SK-N-SH treated with all-trans-retinoic acid at 6 μM for 48 hours (cell line): Measurements from ENCODE around the gene TCAIM.

Experiments used
- ARNTL ChIP-seq: fragments of 450-650 bp; formaldehyde crosslinking; IDR thresholded peaks from 2 replicates; pipeline ENCODE4 v1.5.0; 2020; ENCODE audit warnings: low read depth, mild to moderate bottlenecking, moderate library complexity, borderline replicate concordance
- CSDC2 ChIP-seq: fragments of 250-450 bp; sonication (Bioruptor Pico); IDR thresholded peaks from 2 replicates; pipeline ENCODE4 v1.5.0; 2020; ENCODE audit warnings: mild to moderate bottlenecking, moderate library complexity
- OSR1 ChIP-seq: fragments of 250-450 bp; sonication (Bioruptor Pico); IDR thresholded peaks from 2 replicates; pipeline ENCODE4 v1.8.0; 2022; ENCODE audit warnings: moderate library complexity, mild to moderate bottlenecking, inconsistent platforms
- PATZ1 ChIP-seq: fragments of 250-450 bp; sonication (Bioruptor Pico); IDR thresholded peaks from 2 replicates; pipeline ENCODE4 v1.8.0; 2020; ENCODE audit warnings: mild to moderate bottlenecking, moderate library complexity, borderline replicate concordance
- RARB ChIP-seq: fragments of 250-450 bp; sonication (Bioruptor Pico); IDR thresholded peaks from 2 replicates; pipeline ENCODE4 v1.8.0; 2021; ENCODE audit warnings: mild to moderate bottlenecking, moderate library complexity
- TCF4 ChIP-seq: fragments of 250-450 bp; sonication (Bioruptor Pico); IDR thresholded peaks from 2 replicates; pipeline ENCODE4 v1.8.0; 2021; ENCODE audit warnings: mild to moderate bottlenecking, moderate library complexity, borderline replicate concordance
- TOX ChIP-seq: fragments of 250-450 bp; sonication (Bioruptor Pico); IDR thresholded peaks from 2 replicates; pipeline ENCODE4 v1.8.0; 2021; ENCODE audit warnings: mild to moderate bottlenecking, moderate library complexity, borderline replicate concordance
- ZFP3 ChIP-seq: fragments of 250-450 bp; sonication (Bioruptor Pico); IDR thresholded peaks from 2 replicates; pipeline ENCODE4 v1.5.0; 2020; ENCODE audit warnings: mild to moderate bottlenecking, moderate library complexity
- ZFP30 ChIP-seq: fragments of 450-650 bp; formaldehyde crosslinking; IDR thresholded peaks from 2 replicates; pipeline ENCODE4 v1.5.0; 2022; ENCODE audit warnings: mild to moderate bottlenecking, moderate library complexity
- ZNF565 ChIP-seq: fragments of 450-650 bp; formaldehyde crosslinking; conservative IDR thresholded peaks from 2 replicates; pipeline ENCODE4 v1.5.0; 2020; ENCODE audit warnings: low read depth, mild to moderate bottlenecking, moderate library complexity
- ZNF70 ChIP-seq: fragments of 450-650 bp; formaldehyde crosslinking; IDR thresholded peaks from 2 replicates; pipeline ENCODE4 v1.5.0; 2020; ENCODE audit warnings: mild to moderate bottlenecking, moderate library complexity
- ZNF8 ChIP-seq: fragments of 450-650 bp; formaldehyde crosslinking; IDR thresholded peaks from 2 replicates; pipeline ENCODE4 v1.5.0; 2020; ENCODE audit warnings: mild to moderate bottlenecking, moderate library complexity
- TF ChIP-seq, protein P1 (sequence below): fragments of 250-450 bp; sonication (Bioruptor Pico); IDR thresholded peaks from 2 replicates; pipeline ENCODE4 v1.8.0; 2021; ENCODE audit warnings: low read depth, mild to moderate bottlenecking, moderate library complexity, borderline replicate concordance
- TF ChIP-seq, protein P2 (sequence below): fragments of 250-450 bp; sonication (Bioruptor Pico); IDR thresholded peaks from 2 replicates; pipeline ENCODE4 v1.5.0; 2020; ENCODE audit warnings: mild to moderate bottlenecking, moderate library complexity

DNA sequence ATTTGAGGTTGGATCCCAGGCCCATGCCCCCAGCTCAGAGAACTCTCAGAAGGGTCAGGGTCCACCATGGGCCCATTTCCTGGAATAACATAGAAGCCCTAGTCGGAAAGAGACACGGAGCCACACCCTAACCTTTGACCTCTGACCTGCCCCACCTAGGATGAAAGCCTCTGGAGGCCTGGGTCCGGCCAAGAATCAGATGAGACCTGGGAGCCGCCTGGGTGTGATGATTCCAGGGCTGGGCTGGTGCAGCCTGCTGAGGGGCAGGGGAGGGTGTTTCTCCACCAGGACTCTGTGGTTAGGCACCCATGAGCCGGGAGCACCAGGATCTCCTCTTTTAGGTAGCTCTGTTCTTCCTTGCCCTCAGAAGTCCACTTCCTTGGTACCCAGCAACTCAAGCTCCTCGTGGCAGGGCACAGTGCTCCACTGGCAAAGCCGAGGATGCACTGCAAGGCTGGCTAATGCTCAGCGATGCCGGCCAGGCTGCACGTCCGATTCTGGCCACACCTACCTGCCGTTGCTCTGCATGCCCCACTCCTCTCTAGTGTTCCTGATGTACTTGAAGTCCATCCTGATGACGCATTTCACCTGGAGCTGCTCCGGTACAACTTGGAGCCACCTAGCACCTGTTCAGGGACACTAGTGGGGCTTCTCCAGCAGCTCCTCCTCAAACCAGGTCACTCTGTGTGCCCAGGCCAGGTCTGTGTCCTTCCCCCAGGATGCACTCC, 81.5 kb downstream of the TCAIM start:
- TF ChIP-seq ZNF70 (CRISPR knock-in tag) = no peak
- no peak for TF ChIP-seq ZNF565 (CRISPR knock-in tag)
- TF ChIP-seq ARNTL = no peak
- TF ChIP-seq PATZ1 (CRISPR knock-in tag) = no peak
- TF ChIP-seq ZFP30 = no peak
- TF ChIP-seq OSR1 (CRISPR knock-in tag) = no peak
- TF ChIP-seq TCF4 (CRISPR knock-in tag) = no peak
- TF ChIP-seq, protein P1, sequence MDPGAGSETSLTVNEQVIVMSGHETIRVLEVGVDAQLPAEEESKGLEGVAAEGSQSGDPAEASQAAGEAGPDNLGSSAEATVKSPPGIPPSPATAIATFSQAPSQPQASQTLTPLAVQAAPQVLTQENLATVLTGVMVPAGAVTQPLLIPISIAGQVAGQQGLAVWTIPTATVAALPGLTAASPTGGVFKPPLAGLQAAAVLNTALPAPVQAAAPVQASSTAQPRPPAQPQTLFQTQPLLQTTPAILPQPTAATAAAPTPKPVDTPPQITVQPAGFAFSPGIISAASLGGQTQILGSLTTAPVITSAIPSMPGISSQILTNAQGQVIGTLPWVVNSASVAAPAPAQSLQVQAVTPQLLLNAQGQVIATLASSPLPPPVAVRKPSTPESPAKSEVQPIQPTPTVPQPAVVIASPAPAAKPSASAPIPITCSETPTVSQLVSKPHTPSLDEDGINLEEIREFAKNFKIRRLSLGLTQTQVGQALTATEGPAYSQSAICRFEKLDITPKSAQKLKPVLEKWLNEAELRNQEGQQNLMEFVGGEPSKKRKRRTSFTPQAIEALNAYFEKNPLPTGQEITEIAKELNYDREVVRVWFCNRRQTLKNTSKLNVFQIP (CRISPR knock-in tag) = no peak
- TF ChIP-seq RARB (CRISPR knock-in tag) = no peak
- TF ChIP-seq, protein P2, sequence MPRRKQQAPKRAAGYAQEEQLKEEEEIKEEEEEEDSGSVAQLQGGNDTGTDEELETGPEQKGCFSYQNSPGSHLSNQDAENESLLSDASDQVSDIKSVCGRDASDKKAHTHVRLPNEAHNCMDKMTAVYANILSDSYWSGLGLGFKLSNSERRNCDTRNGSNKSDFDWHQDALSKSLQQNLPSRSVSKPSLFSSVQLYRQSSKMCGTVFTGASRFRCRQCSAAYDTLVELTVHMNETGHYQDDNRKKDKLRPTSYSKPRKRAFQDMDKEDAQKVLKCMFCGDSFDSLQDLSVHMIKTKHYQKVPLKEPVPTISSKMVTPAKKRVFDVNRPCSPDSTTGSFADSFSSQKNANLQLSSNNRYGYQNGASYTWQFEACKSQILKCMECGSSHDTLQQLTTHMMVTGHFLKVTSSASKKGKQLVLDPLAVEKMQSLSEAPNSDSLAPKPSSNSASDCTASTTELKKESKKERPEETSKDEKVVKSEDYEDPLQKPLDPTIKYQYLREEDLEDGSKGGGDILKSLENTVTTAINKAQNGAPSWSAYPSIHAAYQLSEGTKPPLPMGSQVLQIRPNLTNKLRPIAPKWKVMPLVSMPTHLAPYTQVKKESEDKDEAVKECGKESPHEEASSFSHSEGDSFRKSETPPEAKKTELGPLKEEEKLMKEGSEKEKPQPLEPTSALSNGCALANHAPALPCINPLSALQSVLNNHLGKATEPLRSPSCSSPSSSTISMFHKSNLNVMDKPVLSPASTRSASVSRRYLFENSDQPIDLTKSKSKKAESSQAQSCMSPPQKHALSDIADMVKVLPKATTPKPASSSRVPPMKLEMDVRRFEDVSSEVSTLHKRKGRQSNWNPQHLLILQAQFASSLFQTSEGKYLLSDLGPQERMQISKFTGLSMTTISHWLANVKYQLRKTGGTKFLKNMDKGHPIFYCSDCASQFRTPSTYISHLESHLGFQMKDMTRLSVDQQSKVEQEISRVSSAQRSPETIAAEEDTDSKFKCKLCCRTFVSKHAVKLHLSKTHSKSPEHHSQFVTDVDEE = no peak
- TF ChIP-seq ZFP3 (CRISPR knock-in tag) = no peak
- no peak for TF ChIP-seq CSDC2
- no peak for TF ChIP-seq ZNF8 (CRISPR knock-in tag)
- no peak for TF ChIP-seq TOX (CRISPR knock-in tag)
